HUES6 (cell line): Measurements from ENCODE around the gene MAN2C1.

Source experiments
- H3K27ac ChIP-seq: 2 replicates; pipeline ENCODE4 v1.7.0; 2013; ENCODE audit warnings: low read depth, mild to moderate bottlenecking, low read length, inconsistent platforms
- H3K27me3 ChIP-seq: 2 replicates; pipeline ENCODE4 v1.6.1; 2013; ENCODE audit warnings: low read length; ENCODE audit not compliant: control insufficient read depth, insufficient read depth
- H3K36me3 ChIP-seq: 2 replicates; pipeline ENCODE4 v1.6.1; 2013; ENCODE audit warnings: low read length; ENCODE audit not compliant: control insufficient read depth, insufficient read depth
- H3K4me1 ChIP-seq: 2 replicates; pipeline ENCODE4 v1.6.1; 2013; ENCODE audit warnings: low read length; ENCODE audit not compliant: control insufficient read depth, insufficient read depth
- H3K4me3 ChIP-seq: 2 replicates; pipeline ENCODE4 v1.5.1; 2013; ENCODE audit warnings: low read depth, low read length
- H3K9ac ChIP-seq: one replicate; pipeline ENCODE4 v1.6.1; 2013; ENCODE audit warnings: mild to moderate bottlenecking, low read length
- H3K9me3 ChIP-seq: 2 replicates; pipeline ENCODE4 v1.6.1; 2013; ENCODE audit warnings: low read depth, low read length; ENCODE audit not compliant: control insufficient read depth, insufficient read depth

The MAN2C1 gene

DNA sequence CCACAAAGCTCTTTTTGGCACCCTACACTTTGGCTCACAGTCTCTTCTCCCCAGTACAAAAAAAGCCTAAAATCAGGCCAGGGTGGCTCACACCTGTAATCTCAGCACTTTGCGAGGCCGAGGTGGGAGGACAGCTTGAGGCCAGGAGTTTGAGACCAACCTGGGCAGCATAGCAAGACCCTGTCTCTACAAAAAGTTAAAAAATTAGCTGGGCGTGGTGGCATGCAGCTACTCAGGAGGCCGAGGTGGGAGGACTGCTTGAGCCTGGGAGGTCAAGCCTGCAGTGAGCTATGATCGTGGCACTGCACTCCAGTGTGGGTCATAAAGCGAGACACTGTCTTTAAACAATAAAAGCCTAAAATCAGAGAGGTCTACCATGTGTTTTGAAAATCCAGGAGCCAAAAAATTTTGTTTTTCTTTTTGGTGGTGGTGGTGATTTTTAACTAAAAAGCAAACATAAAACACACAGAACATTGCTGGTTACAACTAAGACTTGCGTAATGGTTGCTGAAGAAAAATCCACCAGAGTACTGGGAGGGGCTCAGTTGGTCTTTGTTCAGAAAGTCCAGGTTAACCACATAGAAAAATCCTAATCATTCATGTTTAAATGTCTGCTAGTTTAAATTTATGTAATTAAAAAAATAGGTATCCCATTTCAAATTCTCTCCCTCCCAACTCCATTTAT is 1.6 kb upstream of the MAN2C1 start:
- no peak overlapping the region for H3K27ac ChIP-seq
- H3K4me1 ChIP-seq = peaks cover 8% of the 10 kb centered on the region; the same call in 1 of the 2 replicates
- peak overlapping the region; percentile 10 for H3K9ac ChIP-seq
- peaks cover 70% of the 10 kb centered on the region for H3K36me3 ChIP-seq
- H3K4me3 ChIP-seq = peak overlapping the region; percentile 75; the same call in 1 of the 2 replicates
- H3K9me3 ChIP-seq = no peaks in the 10 kb centered on the region
- H3K27me3 ChIP-seq = no peaks in the 10 kb centered on the region

- Histone ChIP-seq H3K4me3 (peak overlapping the region; percentile 75), H3K4me1 (peaks cover 8% of the 10 kb centered on the region; the same call in 1 of the 2 replicates), H3K36me3 (peaks cover 70% of the 10 kb centered on the region), H3K27ac (peak overlapping the region; percentile 93), H3K9me3 (no peaks in the 10 kb centered on the region), H3K9ac (peak overlapping the region; percentile 92), H3K27me3 (no peaks in the 10 kb centered on the region)
These were observed 357 bp upstream of the MAN2C1 start for GRCh38 chr15:75368689-75369239.

DNA sequence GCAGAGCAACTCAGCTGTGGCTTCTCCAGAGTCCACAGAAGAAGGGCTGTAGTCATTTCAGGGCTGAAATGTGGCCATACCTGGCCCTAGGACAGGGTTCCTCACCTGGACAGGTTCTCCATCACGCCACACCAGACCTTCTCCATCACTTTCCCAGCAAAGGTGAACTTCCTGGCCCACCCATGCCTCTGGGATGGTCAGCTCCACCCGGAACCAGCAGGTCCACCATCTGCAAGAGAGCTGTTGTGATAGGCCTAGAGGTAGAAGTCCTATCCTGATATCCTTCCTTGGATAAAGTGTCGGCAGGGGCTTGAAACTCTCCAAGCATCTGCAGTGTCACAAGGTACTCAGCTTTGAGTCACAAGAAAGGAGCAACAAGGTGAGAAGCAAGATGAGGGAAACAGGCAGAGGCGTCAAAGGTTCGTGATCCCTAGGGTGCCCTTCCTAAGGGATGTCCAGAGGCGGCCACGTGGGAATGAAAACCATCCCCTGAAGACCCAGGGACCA is 948 bp downstream of the MAN2C1 start:
- peak overlapping the region; percentile 75 for H3K4me3 ChIP-seq
- peaks cover 8% of the 10 kb centered on the region; the same call in 1 of the 2 replicates for H3K4me1 ChIP-seq
- H3K27ac ChIP-seq = no peak overlapping the region
- peaks cover 66% of the 10 kb centered on the region for H3K36me3 ChIP-seq
- no peaks in the 10 kb centered on the region for H3K27me3 ChIP-seq
- no peak overlapping the region for H3K9ac ChIP-seq
- H3K9me3 ChIP-seq = no peaks in the 10 kb centered on the region

DNA sequence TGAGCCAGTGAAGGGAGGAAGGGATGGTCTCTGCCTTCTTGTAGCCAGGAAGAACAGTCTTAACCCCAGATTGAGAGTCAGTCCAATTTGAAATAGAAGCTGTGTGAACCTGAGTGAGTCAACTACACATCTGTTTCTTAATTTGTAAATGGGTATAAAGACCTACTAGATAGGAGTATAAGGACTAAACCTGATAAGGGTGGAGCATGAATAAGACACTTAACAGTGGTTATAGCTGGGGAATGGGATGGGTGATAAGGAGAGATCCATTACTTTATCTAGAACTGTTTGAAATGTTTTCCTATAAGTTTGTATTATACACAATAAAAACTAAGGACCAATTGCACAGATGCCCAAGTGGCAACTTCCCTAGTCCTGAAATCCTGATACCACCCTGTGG is 1.4 kb downstream of the MAN2C1 start:
- H3K4me3 ChIP-seq = no peak overlapping the region
- no peaks in the 10 kb centered on the region for H3K9me3 ChIP-seq
- H3K9ac ChIP-seq = no peak overlapping the region
- no peaks in the 10 kb centered on the region for H3K27me3 ChIP-seq
- peaks cover 8% of the 10 kb centered on the region; the same call in 1 of the 2 replicates for H3K4me1 ChIP-seq
- H3K27ac ChIP-seq = no peak overlapping the region
- peaks cover 66% of the 10 kb centered on the region for H3K36me3 ChIP-seq

DNA sequence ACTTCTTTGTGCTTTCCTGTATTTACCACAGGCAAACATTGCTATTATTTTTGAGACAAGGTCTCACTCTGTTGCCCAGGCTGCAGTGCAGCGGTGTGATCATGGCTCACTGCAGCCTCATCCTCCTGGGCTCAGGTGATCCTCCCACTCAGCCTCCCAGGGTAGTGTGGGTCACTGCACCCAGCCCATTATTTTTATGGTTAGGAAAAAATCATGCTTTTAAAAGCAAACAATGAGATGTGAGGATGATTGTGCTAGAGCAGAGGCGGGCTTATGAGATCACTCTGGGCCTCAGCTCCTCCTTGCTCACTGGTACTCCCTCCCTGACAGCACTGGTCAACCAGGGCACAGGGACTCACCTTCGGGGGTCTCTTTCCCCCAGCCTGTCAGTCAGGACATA is 2.2 kb downstream of the MAN2C1 start:
- no peak overlapping the region for H3K9ac ChIP-seq
- no peaks in the 10 kb centered on the region for H3K9me3 ChIP-seq
- H3K4me1 ChIP-seq = peaks cover 8% of the 10 kb centered on the region; the same call in 1 of the 2 replicates
- no peak overlapping the region for H3K27ac ChIP-seq
- H3K4me3 ChIP-seq = no peak overlapping the region
- no peaks in the 10 kb centered on the region for H3K27me3 ChIP-seq
- peaks cover 66% of the 10 kb centered on the region for H3K36me3 ChIP-seq

GRCh38 chr15:75364881-75365280 is 3.5 kb downstream of the MAN2C1 start:
- Histone ChIP-seq H3K4me1 (peaks cover 7% of the 10 kb centered on the region; the same call in 1 of the 2 replicates), H3K27ac (no peak overlapping the region), H3K4me3 (no peak overlapping the region), H3K36me3 (peaks cover 74% of the 10 kb centered on the region), H3K27me3 (no peaks in the 10 kb centered on the region), H3K9me3 (no peaks in the 10 kb centered on the region), H3K9ac (no peak overlapping the region)

DNA sequence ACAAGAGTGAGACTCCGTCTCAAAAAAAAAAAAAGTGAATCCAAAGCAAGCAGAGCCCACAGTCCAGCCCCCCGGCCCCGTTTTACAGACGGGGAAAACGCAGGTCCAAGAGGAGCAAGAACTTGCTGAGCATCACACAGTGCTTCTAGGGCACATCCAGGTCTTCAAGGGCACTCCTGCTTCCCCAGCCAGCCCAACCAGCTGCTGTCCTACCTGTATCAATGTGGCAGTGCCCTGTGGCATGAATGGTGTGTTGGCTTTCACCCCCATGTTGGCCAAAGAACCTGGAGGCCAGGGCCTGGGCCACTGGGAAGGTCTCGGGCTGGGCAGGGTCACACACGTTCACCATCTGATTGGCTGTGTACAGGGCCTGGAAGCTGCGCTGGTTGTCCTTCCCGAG is 4.6 kb downstream of the MAN2C1 start:
- H3K9me3 ChIP-seq = no peaks in the 10 kb centered on the region
- H3K36me3 ChIP-seq = peaks cover 80% of the 10 kb centered on the region
- no peak overlapping the region for H3K9ac ChIP-seq
- no peak overlapping the region for H3K4me3 ChIP-seq
- H3K4me1 ChIP-seq = no peaks in the 10 kb centered on the region
- no peak overlapping the region for H3K27ac ChIP-seq
- no peaks in the 10 kb centered on the region for H3K27me3 ChIP-seq

- H3K27ac ChIP-seq = no peak overlapping the region
- no peak overlapping the region for H3K9ac ChIP-seq
- H3K36me3 ChIP-seq = peaks cover 90% of the 10 kb centered on the region
These were observed 5.7 kb downstream of the MAN2C1 start for GRCh38 chr15:75362642-75363249.

GRCh38 chr15:75361989-75362641 is 6.3 kb downstream of the MAN2C1 start:
- Histone ChIP-seq H3K9ac (no peak overlapping the region), H3K4me3 (no peak overlapping the region), H3K36me3 (peaks cover 87% of the 10 kb centered on the region), H3K27ac (no peak overlapping the region), H3K27me3 (no peaks in the 10 kb centered on the region), H3K9me3 (no peaks in the 10 kb centered on the region), H3K4me1 (no peaks in the 10 kb centered on the region)

More at GRCh38 chr15:75362642-75363249, 5.7 kb downstream of the MAN2C1 start:
- Histone ChIP-seq H3K9me3 (no peaks in the 10 kb centered on the region), H3K4me3 (no peak overlapping the region), H3K27me3 (no peaks in the 10 kb centered on the region), H3K4me1 (no peaks in the 10 kb centered on the region)

GRCh38 chr15:75361361-75361988 is 6.9 kb downstream of the MAN2C1 start:
- Histone ChIP-seq H3K36me3 (peaks cover 87% of the 10 kb centered on the region), H3K27ac (no peak overlapping the region), H3K9me3 (no peaks in the 10 kb centered on the region), H3K27me3 (no peaks in the 10 kb centered on the region), H3K4me1 (no peaks in the 10 kb centered on the region), H3K4me3 (no peak overlapping the region), H3K9ac (no peak overlapping the region)
